Pancreas (tissue), 10 donors: Measurements from ENCODE around the gene MAP4K5. TPM values are rescaled to one million over a fixed set of nuclear protein-coding genes. Genes with fewer than 3 reads are reported as not detected.
A peak's percentile ranks its signal among the peaks of the same experiment; 100 is the strongest.
"Not testable (repeated sequence)": the region's sequence is repeated elsewhere in the genome, so short reads cannot be mapped to it uniquely, and the experiment has no call there.

ENCODE experiments used
- ATAC-seq, 4 donors: fragments of 200-7000 bp; cut with Tn5 transposase; one replicate each; pipeline versions ENCODE4 v1.8.0 to v1.9.1; 2020; ENCODE audit warnings: mild to moderate bottlenecking in 4 of 4, moderate library complexity in 4 of 4
- DNase-seq, 6 donors: peaks; one replicate each; pipeline ENCODE4 v3.0.0-alpha.2; 2020
- FAIRE-seq: peaks from 2 replicates; lab custom pipeline; 2012; peaks lifted over from hg19 to GRCh38; lab: Jason Lieb, UNC
- H3K27ac ChIP-seq, 4 donors: fragments of 200-600 bp; sonication (generic); 1 replicate in 3 of 4; 2 replicates in 1 of 4; pipeline versions ENCODE4 v1.5.0 to v1.8.0; 2020
- H3K27me3 ChIP-seq, 4 donors: fragments of 200-600 bp; one replicate each; pipeline ENCODE4 v1.8.0; 2021
- H3K36me3 ChIP-seq, 3 donors: fragments of 200-600 bp; sonication (generic) in 1 of 3; one replicate each; pipeline versions ENCODE4 v1.5.0 to v1.8.0; 2020 to 2021
- H3K4me1 ChIP-seq, 3 donors: fragments of 200-600 bp; one replicate each; pipeline ENCODE4 v1.8.0; 2021
- H3K4me3 ChIP-seq, 4 donors: fragments of 200-600 bp; sonication (generic) in 2 of 4; one replicate each; pipeline versions ENCODE4 v1.5.0 to v1.8.0; 2020 to 2021
- H3K9me3 ChIP-seq, 4 donors: fragments of 200-600 bp; one replicate each; pipeline ENCODE4 v1.8.0; 2021
- WGBS, 2 donors: extraction: QIAGEN DNeasy Blood & Tissue Kit; methylation state at CpG; one replicate each; pipeline ENCODE4 v1.1.7; 2013; 5-methylcytosine and 5-hydroxymethylcytosine counted together
- intact Hi-C, 3 donors: fragments of 100-400 bp; cut with DNase I; formaldehyde crosslinking; loops; one replicate each; pipeline versions ENCODE4 v1.11.1 to v1.14.2; 2022
- polyA plus RNA-seq, 2 donors: library from polyadenylated mRNA; stranded (reverse); fragments of 200-250 nt; gene quantifications; one replicate each; pipeline ENCODE4 v1.2.3, GENCODE V29; 2013
- total RNA-seq, 6 donors: library from RNA; stranded (reverse); fragmentation: NEBNext Ultra II Directional in 4 of 6; extraction: Animal tissue kit (Norgen Biotek cat#: 25700) in 4 of 6; gene quantifications; one replicate each; pipeline versions ENCODE4 v1.2.1 to v1.2.4, GENCODE V29; 2021 to 2023
- TF ChIP-seq, protein P1 (sequence below), 4 donors: fragments of 200-600 bp; sonication (generic) in 3 of 4; IDR thresholded peaks; one replicate each; pipeline versions ENCODE4 v1.5.0 to v1.8.0; 2021; ENCODE audit warnings: antibody characterized with exemption in 4 of 4
- donor health status: healthy with polysubstance abuse.
- donor health status: DM: no; HTN: no; CAD: no; lungs with moderate emphysema.
- donor health status: DM: no; HTN: no; CAD: no.
- donor health status: control.
- donor health status: control.
- donor health status: Bipolar disorder and iron deficiency.
- donor health status: DM: yes; HTN: yes; CAD: no.
- donor health status: DM: no; HTN: no; CAD: no.
- donor health status: DM: no; HTN: no; CAD: no.
- donor health status: DM: yes; HTN: yes; CAD: no.

MAP4K5 gene
- total and polyA plus RNA-seq, 8 donors = 12.6 to 28.6 (median 21.0) TPM

- ATAC-seq = no peak
- Histone ChIP-seq H3K4me3 (no peak overlapping the region), H3K36me3 (no peaks in the 10 kb centered on the region), H3K4me1 (no peaks in the 10 kb centered on the region), H3K27ac (no peak overlapping the region), H3K9me3 (peaks cover 0 to 6% (median 0%) of the 10 kb centered on the region in 4 donors), H3K27me3 (no peaks in the 10 kb centered on the region)
- FAIRE-seq = no peak
- TF ChIP-seq, protein P1, sequence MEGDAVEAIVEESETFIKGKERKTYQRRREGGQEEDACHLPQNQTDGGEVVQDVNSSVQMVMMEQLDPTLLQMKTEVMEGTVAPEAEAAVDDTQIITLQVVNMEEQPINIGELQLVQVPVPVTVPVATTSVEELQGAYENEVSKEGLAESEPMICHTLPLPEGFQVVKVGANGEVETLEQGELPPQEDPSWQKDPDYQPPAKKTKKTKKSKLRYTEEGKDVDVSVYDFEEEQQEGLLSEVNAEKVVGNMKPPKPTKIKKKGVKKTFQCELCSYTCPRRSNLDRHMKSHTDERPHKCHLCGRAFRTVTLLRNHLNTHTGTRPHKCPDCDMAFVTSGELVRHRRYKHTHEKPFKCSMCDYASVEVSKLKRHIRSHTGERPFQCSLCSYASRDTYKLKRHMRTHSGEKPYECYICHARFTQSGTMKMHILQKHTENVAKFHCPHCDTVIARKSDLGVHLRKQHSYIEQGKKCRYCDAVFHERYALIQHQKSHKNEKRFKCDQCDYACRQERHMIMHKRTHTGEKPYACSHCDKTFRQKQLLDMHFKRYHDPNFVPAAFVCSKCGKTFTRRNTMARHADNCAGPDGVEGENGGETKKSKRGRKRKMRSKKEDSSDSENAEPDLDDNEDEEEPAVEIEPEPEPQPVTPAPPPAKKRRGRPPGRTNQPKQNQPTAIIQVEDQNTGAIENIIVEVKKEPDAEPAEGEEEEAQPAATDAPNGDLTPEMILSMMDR (IDR thresholded peaks at IDR 0.05) = no peak
- DNase-seq = no peak
- intact Hi-C loops = no loop called here
Observed at GRCh38 chr14:50569714-50570274, 37.4 kb upstream of the MAP4K5 start.

- FAIRE-seq (no peak), DNase-seq (no peak), ATAC-seq (no peak)
- WGBS, 2 donors = 64 to 65% methylated on average over 1 of the region's 1 CpG
- TF ChIP-seq, protein P1 (IDR thresholded peaks at IDR 0.05) = no peak
- no peak overlapping the region for H3K27ac ChIP-seq
- H3K9me3 ChIP-seq = no peaks in the 10 kb centered on the region
- no peaks in the 10 kb centered on the region for H3K4me1 ChIP-seq
- no peak overlapping the region for H3K4me3 ChIP-seq
- H3K27me3 ChIP-seq = no peaks in the 10 kb centered on the region
- no peaks in the 10 kb centered on the region for H3K36me3 ChIP-seq
- intact Hi-C loops = no loop called here
Observed at GRCh38 chr14:50562841-50563240, 30.5 kb upstream of the MAP4K5 start.

DNA sequence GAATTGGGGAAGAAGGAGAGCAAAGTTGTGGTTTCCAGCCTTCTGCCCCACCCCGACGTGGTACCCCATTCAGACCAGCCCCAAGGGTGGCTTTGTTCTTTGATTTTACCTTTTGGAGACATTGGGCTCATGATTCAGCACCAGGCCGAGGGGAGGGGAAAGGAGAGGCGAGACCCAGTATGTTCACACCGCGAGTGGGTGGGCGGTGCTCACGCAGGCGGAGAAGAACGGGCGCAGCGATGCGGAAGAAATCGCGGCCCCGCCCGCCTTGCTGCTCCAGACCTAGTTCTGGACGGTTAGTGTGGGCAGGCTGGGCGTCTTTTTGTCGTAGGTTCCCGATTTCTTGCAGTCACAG is 28.5 kb upstream of the MAP4K5 start:
- H3K4me1 ChIP-seq = no peaks in the 10 kb centered on the region
- FAIRE-seq = no peak
- no peaks in the 10 kb centered on the region for H3K36me3 ChIP-seq
- H3K4me3 ChIP-seq = peak overlapping the region; percentile 60 to 71 (median 65)
- intact Hi-C loops = no loop called here
- DNase-seq = peak; percentile 59 to 88 (median 78)
- WGBS, 2 donors = 0 to 1% methylated on average over 21 of the region's 21 CpGs
- peak; percentile 79 to 88 (median 83) for ATAC-seq
- TF ChIP-seq, protein P1 (IDR thresholded peaks at IDR 0.05) = no peak
- peak overlapping the region; percentile 49 to 93 (median 78) for H3K27ac ChIP-seq
- H3K9me3 ChIP-seq = no peaks in the 10 kb centered on the region
- no peaks in the 10 kb centered on the region for H3K27me3 ChIP-seq

GRCh38 chr14:50559990-50560930 is 27.9 kb upstream of the MAP4K5 start, which contains the start of gene ATL1:
Gene ATL1 (plus strand): TSS chr14:50560145. CDS start chr14:50560266, 121 bp downstream.
- no peaks in the 10 kb centered on the region for H3K27me3 ChIP-seq
- FAIRE-seq = no peak
- peak within 1 kb of the TSS; percentile 49 to 93 (median 78) for H3K27ac ChIP-seq
- intact Hi-C loops = no loop called here
- peak within 1 kb of the TSS; percentile 60 to 71 (median 65) for H3K4me3 ChIP-seq
- ATAC-seq = peak; percentile 89 to 94 (median 90)
- WGBS, 2 donors = 0 to 1% methylated on average over 50 to 66 of the region's 66 CpGs
- H3K4me1 ChIP-seq = no peaks in the 10 kb centered on the region
- TF ChIP-seq, protein P1 (IDR thresholded peaks at IDR 0.05) = no peak
- no peaks in the 10 kb centered on the region for H3K36me3 ChIP-seq
- DNase-seq = peak; percentile 64 to 90 (median 74)
- H3K9me3 ChIP-seq = no peaks in the 10 kb centered on the region

DNA sequence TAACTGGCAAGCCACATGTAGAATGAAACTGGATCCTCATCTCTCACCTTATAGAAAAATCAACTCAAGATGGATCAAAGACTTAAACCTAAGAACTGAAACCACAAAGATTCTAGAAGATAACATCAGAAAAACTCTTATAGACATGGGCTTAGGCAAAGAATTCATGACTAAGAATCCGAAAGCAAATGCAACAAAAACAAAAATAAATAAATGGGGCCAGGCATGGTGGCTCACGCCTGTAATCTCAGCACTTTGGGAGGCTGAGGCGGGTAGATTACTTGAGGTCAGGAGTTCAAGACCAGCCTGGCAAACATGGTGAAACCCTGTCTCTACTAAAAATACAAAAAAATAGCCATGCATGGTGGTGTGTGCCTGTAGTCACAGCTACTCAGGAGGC is 20.4 kb upstream of the MAP4K5 start:
- FAIRE-seq, H3K36me3 ChIP-seq, H3K27ac ChIP-seq, H3K27me3 ChIP-seq, ATAC-seq, DNase-seq, intact Hi-C loops, H3K9me3 ChIP-seq, H3K4me1 ChIP-seq, H3K4me3 ChIP-seq: not testable (repeated sequence)
- 82 to 95% methylated on average over 3 of the region's 3 CpGs for WGBS, 2 donors
